ENCODE data around the gene OR5AL1.
"Not testable (repeated sequence)": the region's sequence is repeated elsewhere in the genome, so short reads cannot be mapped to it uniquely, and the experiment has no call there.

OR5AL1 gene

GRCh38 chr11:56412396-56412795 lies at the start of gene OR5AL1:
TSS of gene OR5AL1 (plus strand) at chr11:56412696.
- H3K27ac Mint-ChIP-seq, result no peak within 1 kb of the TSS
- no peak for TF ChIP-seq CTCF (IDR thresholded peaks at IDR 0.05)
- H3K9me3 Mint-ChIP-seq, result no peaks in the 10 kb centered on the region

DNA sequence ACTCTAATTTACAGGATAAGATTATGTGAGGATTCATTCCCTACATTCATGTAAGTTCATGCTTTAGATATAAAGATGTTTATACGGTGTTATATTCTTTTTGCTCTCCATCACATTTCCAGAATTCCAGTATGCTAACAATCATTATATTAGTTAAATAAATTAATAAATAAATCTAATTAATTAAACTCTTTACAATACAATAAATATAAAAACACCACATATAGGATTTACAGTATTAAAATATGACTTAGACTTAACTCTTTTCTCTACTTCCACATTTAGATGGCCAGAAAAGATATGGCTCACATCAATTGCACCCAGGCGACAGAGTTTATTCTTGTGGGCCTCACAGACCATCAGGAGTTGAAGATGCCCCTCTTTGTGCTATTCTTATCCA lies 37.2 kb upstream of the OR5AL1 start, which contains the start of gene OR8U1:
OR8U1 (plus strand) TSS at position 301 of the 400 bp plus-strand sequence; CDS start at position 301, 0 bp downstream.
- no peaks in the 10 kb centered on the region for H3K27me3 Mint-ChIP-seq (ENCODE audit: low read depth, poor library complexity)
- H3K4me1 Mint-ChIP-seq, result no peaks in the 10 kb centered on the region
- no peaks in the 10 kb centered on the region for H3K36me3 Mint-ChIP-seq (ENCODE audit: low read depth)
- H3K4me3 Mint-ChIP-seq, result no peak within 1 kb of the TSS
- no peak for TF ChIP-seq CTCF (IDR thresholded peaks at IDR 0.05)
- DNase-seq, result no peak
- H3K27ac Mint-ChIP-seq, result no peak within 1 kb of the TSS
- no peaks in the 10 kb centered on the region for H3K9me3 Mint-ChIP-seq

More at GRCh38 chr11:56412396-56412795, at the start of gene OR5AL1:
- no peak within 1 kb of the TSS for H3K4me3 Mint-ChIP-seq
- no peaks in the 10 kb centered on the region for H3K36me3 Mint-ChIP-seq (ENCODE audit: low read depth)
- DNase-seq, result no peak
- no peaks in the 10 kb centered on the region for H3K4me1 Mint-ChIP-seq
- no peaks in the 10 kb centered on the region for H3K27me3 Mint-ChIP-seq (ENCODE audit: low read depth, poor library complexity)

- Mint-ChIP-seq H3K27ac (no peak overlapping the region), H3K27me3 (ENCODE audit: low read depth, poor library complexity) (no peaks in the 10 kb centered on the region)
Observed at GRCh38 chr11:56380120-56380519, 32.4 kb upstream of the OR5AL1 start.

GRCh38 chr11:56394381-56394780 lies 18.1 kb upstream of the OR5AL1 start:
- no peak for TF ChIP-seq CTCF (IDR thresholded peaks at IDR 0.05)
- peaks cover 2% of the 10 kb centered on the region for H3K27me3 Mint-ChIP-seq (ENCODE audit: low read depth, poor library complexity)
- H3K4me1 Mint-ChIP-seq, result no peaks in the 10 kb centered on the region
- H3K4me3 Mint-ChIP-seq, result no peak overlapping the region
- no peak overlapping the region for H3K27ac Mint-ChIP-seq
- no peaks in the 10 kb centered on the region for H3K9me3 Mint-ChIP-seq
- no peak for DNase-seq
- H3K36me3 Mint-ChIP-seq (ENCODE audit: low read depth), result no peaks in the 10 kb centered on the region

More at GRCh38 chr11:56380120-56380519, 32.4 kb upstream of the OR5AL1 start:
- Mint-ChIP-seq H3K4me3 (no peak overlapping the region), H3K9me3 (no peaks in the 10 kb centered on the region), H3K4me1 (no peaks in the 10 kb centered on the region), H3K36me3 (ENCODE audit: low read depth) (no peaks in the 10 kb centered on the region)
- TF ChIP-seq CTCF (IDR thresholded peaks at IDR 0.05), result no peak
- DNase-seq, result no peak

DNA sequence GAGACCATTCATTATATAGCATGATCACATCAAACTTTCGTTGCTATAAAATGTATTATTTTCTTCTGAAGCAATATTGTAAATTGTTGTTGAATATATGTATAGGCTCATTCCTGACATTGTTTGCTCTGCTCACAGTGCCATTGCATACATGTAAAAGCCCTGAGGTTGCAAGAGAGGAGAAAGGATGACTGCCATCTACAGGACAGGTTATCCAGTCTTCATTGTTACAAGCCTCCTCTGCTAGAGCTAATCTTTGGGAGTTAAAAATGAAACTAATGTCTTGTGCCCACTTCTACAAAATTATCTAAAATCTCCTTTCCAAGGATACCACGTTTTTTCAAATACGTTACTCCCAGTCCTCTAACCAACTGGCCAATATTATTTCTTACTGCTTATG lies 16.4 kb upstream of the OR5AL1 start:
- H3K9me3 Mint-ChIP-seq, result peaks cover 2% of the 10 kb centered on the region
- peaks cover 2% of the 10 kb centered on the region for H3K27me3 Mint-ChIP-seq (ENCODE audit: low read depth, poor library complexity)
- no peaks in the 10 kb centered on the region for H3K4me1 Mint-ChIP-seq
- no peaks in the 10 kb centered on the region for H3K36me3 Mint-ChIP-seq (ENCODE audit: low read depth)
- no peak for TF ChIP-seq CTCF (IDR thresholded peaks at IDR 0.05)
- peak overlapping the region; percentile 37 for H3K27ac Mint-ChIP-seq
- no peak overlapping the region for H3K4me3 Mint-ChIP-seq
- no peak for DNase-seq

- H3K27ac Mint-ChIP-seq; DNase-seq; H3K36me3 Mint-ChIP-seq (ENCODE audit: low read depth); H3K4me3 Mint-ChIP-seq; H3K27me3 Mint-ChIP-seq (ENCODE audit: low read depth, poor library complexity); H3K4me1 Mint-ChIP-seq: not testable (repeated sequence)
- H3K9me3 Mint-ChIP-seq, result peaks cover 10% of the 10 kb centered on the region
Observed at GRCh38 chr11:56401858-56402461, 10.5 kb upstream of the OR5AL1 start.
